ENCODE measurements around the gene ZFC3H1. TPM values are rescaled to one million over a fixed set of nuclear protein-coding genes. Genes with fewer than 3 reads are reported as not detected.

ZFC3H1 gene
- polyA plus RNA-seq, 1 experiment: 55.5 TPM

DNA sequence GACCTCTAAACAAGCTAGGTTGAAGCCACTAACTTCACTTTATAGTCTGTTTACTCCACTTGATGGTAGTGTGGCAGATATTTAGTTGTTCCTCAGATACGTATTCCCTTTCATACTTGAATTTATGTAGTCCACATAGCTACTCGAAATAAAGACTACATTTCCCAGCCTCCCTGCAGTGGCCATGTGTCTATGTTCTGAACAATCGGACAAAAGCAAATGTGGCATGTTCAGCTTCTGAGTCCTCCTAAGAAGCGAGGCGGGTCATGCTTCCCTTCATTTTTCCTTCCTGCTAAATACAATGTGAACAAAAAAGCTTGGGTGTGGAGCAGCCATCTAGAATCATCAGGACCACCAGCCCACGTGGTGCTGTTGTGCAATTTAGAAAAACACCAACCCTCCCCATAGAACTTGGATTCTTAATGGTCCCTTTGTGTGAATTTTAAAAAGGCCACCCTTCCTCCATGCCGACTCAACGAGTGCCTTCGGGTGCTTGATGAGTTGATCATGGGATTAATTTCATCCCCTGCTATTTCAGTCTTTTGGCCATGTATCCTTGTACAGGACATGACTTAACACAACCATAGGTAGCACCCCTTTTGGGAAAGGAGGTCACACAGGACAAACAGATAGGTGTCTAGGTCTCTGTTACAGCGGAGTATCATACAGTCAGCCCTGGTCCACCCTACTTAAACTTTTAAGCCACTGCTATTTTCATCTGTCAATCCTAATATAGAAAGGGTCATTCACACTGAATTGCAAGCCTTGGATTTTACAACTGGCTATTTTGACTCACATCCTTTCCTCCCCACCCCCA, 60.7 kb downstream of the ZFC3H1 start:
- ChIA-PET CTCF (interaction anchor here (1.0 to 1.8 kb wide), 2 partner anchors 144 to 187 kb away, joined by 3 to 5 read pairs; no protein-coding TSS in a partner anchor), POLR2A (no interaction called here)
- Histone ChIP-seq H3K27me3 (ENCODE audit: control insufficient read depth, insufficient read depth, low read length) (peaks cover 3% of the 10 kb centered on the region), H3K27ac (ENCODE audit: low read depth, low read length) (no peak overlapping the region), H3K4me3 (ENCODE audit: low read depth, low read length) (no peak overlapping the region), H3K9me3 (ENCODE audit: control insufficient read depth, insufficient read depth, low read length) (no peaks in the 10 kb centered on the region)
- DNase-seq (ENCODE audit: low read depth, low spot score): no peak
- TF ChIP-seq, protein P1, sequence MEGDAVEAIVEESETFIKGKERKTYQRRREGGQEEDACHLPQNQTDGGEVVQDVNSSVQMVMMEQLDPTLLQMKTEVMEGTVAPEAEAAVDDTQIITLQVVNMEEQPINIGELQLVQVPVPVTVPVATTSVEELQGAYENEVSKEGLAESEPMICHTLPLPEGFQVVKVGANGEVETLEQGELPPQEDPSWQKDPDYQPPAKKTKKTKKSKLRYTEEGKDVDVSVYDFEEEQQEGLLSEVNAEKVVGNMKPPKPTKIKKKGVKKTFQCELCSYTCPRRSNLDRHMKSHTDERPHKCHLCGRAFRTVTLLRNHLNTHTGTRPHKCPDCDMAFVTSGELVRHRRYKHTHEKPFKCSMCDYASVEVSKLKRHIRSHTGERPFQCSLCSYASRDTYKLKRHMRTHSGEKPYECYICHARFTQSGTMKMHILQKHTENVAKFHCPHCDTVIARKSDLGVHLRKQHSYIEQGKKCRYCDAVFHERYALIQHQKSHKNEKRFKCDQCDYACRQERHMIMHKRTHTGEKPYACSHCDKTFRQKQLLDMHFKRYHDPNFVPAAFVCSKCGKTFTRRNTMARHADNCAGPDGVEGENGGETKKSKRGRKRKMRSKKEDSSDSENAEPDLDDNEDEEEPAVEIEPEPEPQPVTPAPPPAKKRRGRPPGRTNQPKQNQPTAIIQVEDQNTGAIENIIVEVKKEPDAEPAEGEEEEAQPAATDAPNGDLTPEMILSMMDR (IDR thresholded peaks at IDR 0.05; ENCODE audit: low read depth, low read length): no peak

DNA sequence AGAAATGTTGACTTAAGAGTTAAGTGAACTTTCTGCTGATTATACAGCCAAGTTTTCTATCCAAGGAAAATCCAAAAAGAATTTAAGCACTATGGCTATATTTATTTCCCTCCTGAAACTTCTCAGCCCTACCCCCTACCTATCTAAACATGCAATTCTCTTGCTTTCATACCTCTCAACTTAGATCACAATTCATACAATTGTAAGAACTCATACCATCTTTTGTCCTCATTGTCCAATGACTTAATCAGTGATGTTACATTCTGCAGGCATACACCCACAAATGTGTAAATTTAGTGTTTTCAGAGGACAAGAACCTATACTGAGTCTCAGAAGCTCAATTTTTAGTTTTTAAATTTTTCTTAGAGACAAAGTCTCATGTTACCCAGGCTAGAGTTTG, 62.1 kb downstream of the ZFC3H1 start:
- ChIA-PET CTCF (interaction anchor here (1.1 to 1.8 kb wide), 2 partner anchors 35 to 186 kb away, joined by 3 to 5 read pairs; no protein-coding TSS in a partner anchor), POLR2A (no interaction called here)
- no peak overlapping the region for H3K27ac ChIP-seq (ENCODE audit: low read depth, low read length)
- TF ChIP-seq, protein P1 (IDR thresholded peaks at IDR 0.05; ENCODE audit: low read depth, low read length): no peak
- no peak for DNase-seq (ENCODE audit: low read depth, low spot score)
- no peak overlapping the region for H3K4me3 ChIP-seq (ENCODE audit: low read depth, low read length)
- no peaks in the 10 kb centered on the region for H3K9me3 ChIP-seq (ENCODE audit: control insufficient read depth, insufficient read depth, low read length)
- H3K27me3 ChIP-seq (ENCODE audit: control insufficient read depth, insufficient read depth, low read length): peaks cover 3% of the 10 kb centered on the region

DNA sequence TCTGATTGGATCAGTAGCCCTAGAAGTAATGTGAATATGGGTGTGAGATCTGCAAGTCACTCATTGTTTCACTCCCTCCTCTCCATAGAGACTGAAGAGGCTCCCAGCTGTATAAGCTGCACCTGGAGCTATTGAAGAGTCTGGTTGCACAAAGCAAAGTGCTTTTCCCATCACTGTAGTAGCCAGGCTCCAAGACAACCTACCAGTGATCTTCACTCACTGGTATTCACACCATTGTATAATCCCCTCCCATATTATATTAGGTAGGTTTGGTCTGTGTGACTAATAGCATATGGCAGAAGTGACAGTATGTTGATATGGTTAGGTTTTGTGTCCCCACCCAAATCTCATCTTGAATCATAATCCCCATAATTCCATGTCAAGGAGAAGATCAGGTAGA, 64.4 kb downstream of the ZFC3H1 start:
- no peak overlapping the region for H3K27ac ChIP-seq (ENCODE audit: low read depth, low read length)
- H3K27me3 ChIP-seq (ENCODE audit: control insufficient read depth, insufficient read depth, low read length): peaks cover 6% of the 10 kb centered on the region
- H3K4me3 ChIP-seq (ENCODE audit: low read depth, low read length): no peak overlapping the region
- ChIA-PET POLR2A (no interaction called here), CTCF (interaction anchor here (1.2 kb wide), 1 partner anchor 38 kb away, joined by 5 read pairs; no protein-coding TSS in a partner anchor)
- TF ChIP-seq, protein P1 (IDR thresholded peaks at IDR 0.05; ENCODE audit: low read depth, low read length): no peak
- no peak for DNase-seq (ENCODE audit: low read depth, low spot score)
- no peaks in the 10 kb centered on the region for H3K9me3 ChIP-seq (ENCODE audit: control insufficient read depth, insufficient read depth, low read length)

DNA sequence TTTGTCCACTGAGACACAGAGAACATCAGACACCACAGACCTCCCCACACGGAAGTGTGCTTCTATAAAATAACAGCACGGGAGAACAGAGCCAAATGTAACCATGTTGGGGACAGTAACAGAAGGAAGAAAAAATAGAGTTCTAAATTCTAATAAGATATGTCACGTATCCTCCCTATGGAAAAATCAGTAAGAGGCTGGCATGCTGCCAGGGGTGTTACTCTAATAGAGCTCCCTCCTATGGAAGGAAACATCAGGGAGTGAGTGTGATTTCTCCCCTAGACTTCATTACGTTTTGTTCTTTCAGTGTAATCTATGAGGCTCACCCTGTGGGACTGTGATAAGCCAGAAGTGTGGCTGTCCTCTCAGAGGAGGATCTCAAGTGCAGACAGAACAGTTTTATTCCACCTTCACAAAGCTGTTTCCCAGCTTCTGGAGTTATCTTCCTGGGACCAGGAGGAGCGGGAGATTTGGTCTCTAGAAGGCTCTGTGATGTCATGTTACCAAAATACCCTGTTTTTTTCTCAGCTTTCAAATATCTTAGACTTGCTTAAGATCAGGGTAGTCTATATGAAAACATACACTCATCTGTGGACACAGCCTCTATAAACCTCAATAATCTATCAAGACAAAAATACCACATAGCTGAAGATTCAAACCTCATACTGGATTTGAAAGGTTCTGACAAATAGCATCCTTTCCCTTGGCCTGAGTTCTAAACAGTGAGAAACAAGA, 69.3 kb downstream of the ZFC3H1 start:
- CTCF ChIA-PET: interaction anchor here (1.0 kb wide), 1 partner anchor 43 kb away, joined by 4 read pairs; no protein-coding TSS in a partner anchor
- peaks cover 6% of the 10 kb centered on the region for H3K27me3 ChIP-seq (ENCODE audit: control insufficient read depth, insufficient read depth, low read length)
- POLR2A ChIA-PET: no interaction called here
- H3K27ac ChIP-seq (ENCODE audit: low read depth, low read length): no peak overlapping the region
- no peak for DNase-seq (ENCODE audit: low read depth, low spot score)
- H3K4me3 ChIP-seq (ENCODE audit: low read depth, low read length): no peak overlapping the region
- TF ChIP-seq, protein P1 (IDR thresholded peaks at IDR 0.05; ENCODE audit: low read depth, low read length): no peak
- H3K9me3 ChIP-seq (ENCODE audit: control insufficient read depth, insufficient read depth, low read length): no peaks in the 10 kb centered on the region

DNA sequence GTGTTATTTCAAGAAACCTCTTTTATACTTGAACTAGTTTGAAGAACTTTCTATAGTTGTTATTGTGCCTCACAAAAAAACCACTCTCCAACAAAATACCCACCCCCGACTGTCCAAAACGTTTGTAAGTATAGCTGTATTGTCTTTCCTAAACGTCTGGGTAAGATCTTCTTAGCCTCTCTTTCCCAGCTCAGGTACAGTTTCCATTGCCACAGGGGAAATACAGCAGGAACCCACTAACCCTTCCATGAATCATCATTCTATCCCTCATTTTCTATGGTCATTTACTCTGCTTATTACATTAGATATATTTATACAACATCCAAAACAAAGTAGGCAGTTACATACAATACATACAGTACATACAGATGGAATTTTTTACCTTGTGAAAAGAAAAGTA, 70.8 kb downstream of the ZFC3H1 start:
- ChIA-PET POLR2A (no interaction called here), CTCF (interaction anchor here (0.9 kb wide), 1 partner anchor 8 kb away, joined by 3 read pairs; no protein-coding TSS in a partner anchor)
- DNase-seq (ENCODE audit: low read depth, low spot score): no peak
- H3K4me3 ChIP-seq (ENCODE audit: low read depth, low read length): no peak overlapping the region
- H3K9me3 ChIP-seq (ENCODE audit: control insufficient read depth, insufficient read depth, low read length): no peaks in the 10 kb centered on the region
- TF ChIP-seq, protein P1 (IDR thresholded peaks at IDR 0.05; ENCODE audit: low read depth, low read length): no peak
- no peak overlapping the region for H3K27ac ChIP-seq (ENCODE audit: low read depth, low read length)
- peaks cover 3% of the 10 kb centered on the region for H3K27me3 ChIP-seq (ENCODE audit: control insufficient read depth, insufficient read depth, low read length)

All from AG04450 (cell line).